Neural crest cell (in vitro differentiated cells): ENCODE data around the gene MDK. TPM values are rescaled to one million over a fixed set of nuclear protein-coding genes. Genes with fewer than 3 reads are reported as not detected.

Experiments used
- DNase-seq: peaks from one replicate; pipeline ENCODE4 v3.0.0; 2021; ENCODE audit warnings: low read depth, mixed read lengths, low spot score
- H3K27ac Mint-ChIP-seq: one replicate; pipeline ENCODE4 v1.8.0; 2021; ENCODE audit warnings: mild to moderate bottlenecking, mixed read lengths; ENCODE audit not compliant: unreplicated experiment
- H3K27me3 Mint-ChIP-seq: 2 replicates; pipeline ENCODE4 v1.8.0; 2021; ENCODE audit warnings: low read depth, mild to moderate bottlenecking, mixed read lengths
- H3K36me3 Mint-ChIP-seq: 2 replicates; pipeline ENCODE4 v1.8.0; 2021; ENCODE audit warnings: low read depth, mild to moderate bottlenecking, mixed read lengths
- H3K4me1 Mint-ChIP-seq: 2 replicates; pipeline ENCODE4 v1.8.0; 2021; ENCODE audit warnings: mixed read lengths
- H3K4me3 Mint-ChIP-seq: one replicate; pipeline ENCODE4 v1.8.0; 2021; ENCODE audit warnings: mild to moderate bottlenecking, mixed read lengths
- H3K9me3 Mint-ChIP-seq: 2 replicates; pipeline ENCODE4 v1.8.0; 2021; ENCODE audit warnings: mixed read lengths
- CTCF ChIP-seq: fragments of 200-600 bp; sonication (generic); conservative IDR thresholded peaks from 2 replicates; pipeline ENCODE4 v1.5.0; 2021; ENCODE audit warnings: antibody characterized with exemption, mild to moderate bottlenecking
- total RNA-seq: library from RNA; stranded (reverse); gene quantifications from 2 replicates; pipeline ENCODE4 v1.2.1, GENCODE V29; 2021

MDK gene
- total RNA-seq, 1 donor from 2014 or later = 781 TPM

DNA sequence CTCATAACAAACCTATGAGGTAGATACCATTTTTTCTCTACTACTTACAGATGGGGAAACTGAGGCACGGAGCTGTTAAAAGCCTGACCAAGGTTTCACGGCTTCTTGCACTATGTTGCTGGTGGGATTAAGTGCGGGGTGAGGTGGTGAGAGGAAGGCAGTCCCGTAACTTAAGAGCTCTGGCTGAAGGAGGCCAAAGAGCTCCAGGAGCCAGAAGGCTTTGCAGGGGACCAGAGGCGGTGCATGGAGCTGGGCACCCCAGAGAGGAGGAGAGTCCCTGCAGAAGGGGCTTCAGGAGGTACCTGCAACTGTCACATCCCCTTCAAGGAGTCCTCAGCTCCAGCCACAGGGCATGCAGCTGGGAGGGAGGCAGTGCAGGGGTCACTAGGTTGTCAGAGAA lies 6.0 kb downstream of the MDK start:
- no peaks in the 10 kb centered on the region for H3K9me3 Mint-ChIP-seq
- peaks cover 21% of the 10 kb centered on the region for H3K4me1 Mint-ChIP-seq
- no peak overlapping the region for H3K27ac Mint-ChIP-seq
- DNase-seq = no peak
- TF ChIP-seq CTCF = no peak
- H3K4me3 Mint-ChIP-seq = peak overlapping the region; percentile 9
- peaks cover 65% of the 10 kb centered on the region for H3K27me3 Mint-ChIP-seq
- peaks cover 2% of the 10 kb centered on the region for H3K36me3 Mint-ChIP-seq

DNA sequence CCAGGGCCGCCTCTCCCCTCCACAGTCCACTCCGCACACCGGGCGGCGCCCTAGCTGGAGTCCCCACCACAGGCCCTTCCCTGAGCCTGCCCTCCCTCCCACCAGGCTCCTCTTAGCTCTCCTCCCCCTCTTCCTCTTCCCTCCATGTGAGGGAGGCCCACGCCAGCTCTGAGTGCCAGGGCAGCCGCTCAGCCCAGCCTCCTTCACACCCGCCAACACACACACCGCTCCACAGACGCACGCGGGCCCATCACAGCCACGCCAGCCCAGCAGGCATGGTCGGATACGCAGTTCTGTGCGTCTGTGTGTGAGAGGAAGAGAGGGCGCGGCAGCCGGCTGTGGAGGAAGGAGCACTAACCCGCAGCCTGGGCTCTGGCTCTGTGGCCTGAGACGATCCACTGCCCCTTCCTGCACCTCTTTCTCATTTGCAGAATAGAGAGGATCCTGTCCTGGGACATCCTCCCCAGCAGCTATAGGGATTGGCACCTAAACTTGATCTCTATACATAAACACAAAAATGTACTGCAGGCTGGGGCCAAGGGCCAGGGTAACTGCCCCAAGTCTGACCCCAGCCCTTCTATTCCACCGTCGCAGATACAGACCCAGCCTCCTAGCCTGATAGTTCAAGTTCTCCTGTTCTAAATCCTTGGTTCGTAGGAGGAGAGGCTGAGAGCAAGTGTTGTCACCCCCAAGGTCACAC lies 6.6 kb downstream of the MDK start:
- H3K9me3 Mint-ChIP-seq = no peaks in the 10 kb centered on the region
- H3K4me3 Mint-ChIP-seq = peak overlapping the region; percentile 68
- peaks cover 24% of the 10 kb centered on the region for H3K4me1 Mint-ChIP-seq
- H3K27ac Mint-ChIP-seq = no peak overlapping the region
- TF ChIP-seq CTCF = no peak
- DNase-seq = no peak
- peaks cover 71% of the 10 kb centered on the region for H3K27me3 Mint-ChIP-seq
- H3K36me3 Mint-ChIP-seq = peaks cover 2% of the 10 kb centered on the region

- H3K36me3 Mint-ChIP-seq = no peaks in the 10 kb centered on the region
- no peak for TF ChIP-seq CTCF
- peak overlapping the region; percentile 74 for H3K4me3 Mint-ChIP-seq
- H3K27me3 Mint-ChIP-seq = peaks cover 74% of the 10 kb centered on the region
- H3K27ac Mint-ChIP-seq = no peak overlapping the region
- no peak for DNase-seq
- H3K4me1 Mint-ChIP-seq = peaks cover 22% of the 10 kb centered on the region
- H3K9me3 Mint-ChIP-seq = no peaks in the 10 kb centered on the region
These were observed 7.4 kb downstream of the MDK start for GRCh38 chr11:46388619-46389449.

DNA sequence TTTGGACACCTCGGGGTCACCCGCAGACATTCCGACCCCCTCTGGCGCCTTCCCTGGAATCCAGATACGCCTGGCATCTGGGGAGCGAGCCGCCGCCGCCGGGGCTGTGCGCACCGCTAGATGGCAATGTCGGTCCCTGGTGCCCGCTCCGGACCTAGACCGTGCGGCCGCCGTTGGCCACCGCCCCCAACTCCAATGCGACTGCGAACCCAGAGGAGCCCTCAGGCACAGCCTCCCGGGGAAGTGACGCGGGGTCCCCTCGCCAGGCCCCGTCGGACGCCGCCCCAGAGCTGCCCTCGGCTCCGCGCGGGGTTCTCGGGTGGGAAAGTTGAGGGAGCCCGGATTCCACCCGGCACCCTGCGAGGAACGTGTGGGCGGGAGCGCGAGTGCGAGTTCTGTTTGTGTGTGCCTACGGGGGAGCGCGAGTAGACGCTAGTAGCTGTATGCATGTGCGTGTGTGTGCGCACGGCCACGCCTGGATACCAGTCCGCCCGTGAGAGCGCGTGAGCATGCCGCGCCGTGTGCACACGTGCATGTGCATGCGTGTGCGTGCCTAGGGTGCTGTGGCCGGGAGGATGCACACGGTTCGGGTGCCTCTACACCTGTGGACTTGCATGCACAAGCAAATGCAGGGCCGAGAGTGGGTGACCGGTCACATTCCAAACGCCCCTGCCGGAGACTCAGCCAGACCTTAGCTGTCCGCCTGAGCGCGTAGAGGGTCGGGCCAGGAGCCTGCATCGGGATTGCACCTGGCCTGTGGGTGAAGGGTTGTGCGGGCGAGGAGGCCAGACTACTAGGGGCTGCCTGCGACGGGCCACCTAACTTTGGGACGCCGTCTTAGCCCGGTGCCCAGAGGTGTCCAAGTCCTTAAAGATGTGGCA lies 8.2 kb downstream of the MDK start:
- Mint-ChIP-seq H3K4me1 (peaks cover 21% of the 10 kb centered on the region), H3K4me3 (peak overlapping the region; percentile 74), H3K27ac (no peak overlapping the region), H3K27me3 (peaks cover 80% of the 10 kb centered on the region), H3K9me3 (no peaks in the 10 kb centered on the region), H3K36me3 (no peaks in the 10 kb centered on the region)
- peak; percentile 82 for DNase-seq
- TF ChIP-seq CTCF = peak; percentile 86

DNA sequence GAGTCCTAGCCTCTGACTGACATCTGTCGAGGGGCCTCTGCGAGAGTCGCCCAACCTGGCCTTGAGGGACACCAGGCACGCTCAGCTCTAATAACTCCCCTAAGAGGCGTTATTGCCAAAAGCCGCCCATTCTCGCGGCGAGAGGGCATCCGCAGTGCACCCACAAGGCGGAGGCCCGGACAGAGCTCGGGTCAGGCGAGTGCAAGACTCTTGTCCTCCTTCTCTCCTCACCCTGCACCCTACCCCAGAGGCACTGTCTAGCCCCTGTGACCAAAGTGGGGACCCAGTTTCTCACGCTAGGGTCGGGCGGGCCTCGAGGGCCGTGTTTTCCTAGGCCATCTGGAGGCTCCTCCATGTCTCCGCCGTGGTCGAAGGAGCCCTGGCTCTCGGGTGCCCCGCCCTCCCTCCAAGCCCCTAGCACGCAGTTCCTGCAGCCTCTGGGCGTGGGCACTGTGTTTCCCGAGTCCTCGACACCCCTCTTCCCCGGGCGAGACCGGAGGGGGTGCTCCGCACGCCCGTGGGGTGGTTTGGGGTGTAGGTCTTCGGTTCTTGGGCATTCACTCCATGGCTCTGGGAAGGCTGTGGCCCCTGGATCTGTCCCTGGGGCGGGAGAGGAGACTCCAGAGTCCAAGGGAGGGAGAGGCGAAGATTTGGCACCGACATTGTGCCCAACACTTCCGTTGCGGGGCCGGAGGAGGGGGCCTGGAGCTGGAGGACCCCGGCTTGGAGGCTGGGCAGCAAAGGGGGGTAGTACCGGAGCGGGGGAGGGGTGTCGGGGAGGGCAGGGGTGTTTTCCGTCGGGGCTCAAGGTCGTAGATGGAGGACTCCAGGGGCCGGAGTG lies 9.1 kb downstream of the MDK start:
- no peak for DNase-seq

More for the DNA sequence above, 9.1 kb downstream of the MDK start:
- H3K4me1 Mint-ChIP-seq = peaks cover 18% of the 10 kb centered on the region
- TF ChIP-seq CTCF = no peak
- H3K36me3 Mint-ChIP-seq = no peaks in the 10 kb centered on the region
- H3K4me3 Mint-ChIP-seq = peak overlapping the region; percentile 74
- H3K27me3 Mint-ChIP-seq = peaks cover 75% of the 10 kb centered on the region
- no peak overlapping the region for H3K27ac Mint-ChIP-seq
- H3K9me3 Mint-ChIP-seq = no peaks in the 10 kb centered on the region
